NCI-H2227 (cell line): ENCODE measurements around the gene SLAMF7.
A peak's percentile ranks its signal among the peaks of the same experiment; 100 is the strongest.
"Not testable (repeated sequence)": the region's sequence is repeated elsewhere in the genome, so short reads cannot be mapped to it uniquely, and the experiment has no call there.

Experiments used
- DNase-seq: peaks from one replicate; lab custom pipeline; 2025; ENCODE audit not compliant: unreplicated experiment; lab: John Stamatoyannopoulos, UW

SLAMF7 gene

DNA sequence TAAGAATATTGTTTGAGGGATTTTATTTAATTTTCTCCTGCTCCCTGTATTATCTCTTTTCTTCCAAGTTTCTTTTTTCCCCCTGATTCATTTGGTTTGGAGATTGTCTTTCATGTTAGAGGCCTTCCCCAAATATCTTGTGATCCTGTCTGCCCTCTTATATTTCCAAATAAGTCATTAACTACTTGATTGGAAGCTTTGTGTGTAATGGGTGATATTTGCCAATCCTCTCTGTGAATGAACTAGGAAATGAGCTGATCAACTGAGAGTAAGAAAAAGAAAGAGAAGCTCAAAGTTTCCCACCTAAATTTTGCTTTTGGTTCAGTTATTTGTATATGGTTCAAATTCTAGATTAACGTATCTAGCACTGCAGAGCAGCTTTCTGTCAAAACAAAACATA lies 33.3 kb downstream of the SLAMF7 start:
- no peak for DNase-seq

DNA sequence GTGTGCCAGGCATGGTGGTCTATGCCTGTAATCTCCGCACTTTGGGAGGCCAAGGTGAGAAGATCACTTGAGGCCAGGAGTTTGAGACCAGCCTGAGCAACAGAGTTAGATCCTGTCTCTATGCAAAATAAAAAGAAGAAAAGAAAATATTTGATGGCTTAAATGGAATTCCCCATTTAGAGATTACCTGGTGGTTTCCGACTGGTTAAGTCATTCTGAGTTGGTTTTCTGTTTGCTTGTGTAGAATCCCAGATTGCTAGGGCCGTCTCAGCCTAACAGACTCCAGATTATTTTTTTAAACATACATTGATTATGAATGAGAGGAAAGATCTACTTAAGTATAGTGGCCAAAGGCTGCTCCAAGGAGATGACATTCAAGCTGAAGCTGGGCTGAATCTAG lies 34.0 kb downstream of the SLAMF7 start:
- DNase-seq = no peak

DNA sequence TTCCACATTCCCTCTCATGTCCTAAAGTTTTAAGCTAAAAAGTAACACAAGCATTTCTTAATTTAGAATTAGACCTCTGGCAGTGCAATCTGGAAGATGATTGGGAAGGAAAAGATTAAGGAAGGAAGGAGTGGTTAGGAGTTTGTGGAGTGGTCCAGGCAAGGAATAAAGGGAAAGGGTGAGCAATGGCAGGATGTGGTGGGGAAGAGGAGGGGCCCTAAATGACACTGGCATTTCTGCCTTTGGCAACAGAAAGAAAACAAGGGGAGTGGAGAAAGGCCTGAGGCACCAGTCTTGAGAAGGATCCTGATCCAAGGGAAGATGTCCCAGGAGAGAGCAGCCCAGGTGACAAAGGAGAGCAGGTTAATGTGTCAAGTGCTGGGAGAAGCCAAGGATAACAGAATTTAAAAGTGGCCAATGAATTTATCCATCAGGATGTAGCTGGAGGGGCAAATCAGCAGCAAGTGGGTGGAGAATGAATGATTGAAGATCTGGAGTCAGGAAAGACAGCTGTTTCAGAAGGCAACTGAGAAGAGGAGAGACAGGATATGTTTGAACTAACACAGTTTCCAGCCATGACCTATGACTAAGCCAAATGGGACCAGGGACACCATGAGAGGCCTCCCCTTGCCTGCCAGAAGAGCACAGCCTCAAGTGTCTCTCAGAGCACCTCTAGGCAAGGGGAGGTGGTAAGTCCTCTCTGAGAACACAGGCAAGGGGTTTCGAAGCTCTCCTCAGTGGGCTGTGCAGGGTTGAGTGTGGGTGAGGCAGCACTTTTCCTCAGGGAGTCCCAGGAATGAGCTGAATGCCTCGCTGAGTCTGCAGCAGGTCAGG lies 36.1 kb downstream of the SLAMF7 start:
- DNase-seq = no peak

DNA sequence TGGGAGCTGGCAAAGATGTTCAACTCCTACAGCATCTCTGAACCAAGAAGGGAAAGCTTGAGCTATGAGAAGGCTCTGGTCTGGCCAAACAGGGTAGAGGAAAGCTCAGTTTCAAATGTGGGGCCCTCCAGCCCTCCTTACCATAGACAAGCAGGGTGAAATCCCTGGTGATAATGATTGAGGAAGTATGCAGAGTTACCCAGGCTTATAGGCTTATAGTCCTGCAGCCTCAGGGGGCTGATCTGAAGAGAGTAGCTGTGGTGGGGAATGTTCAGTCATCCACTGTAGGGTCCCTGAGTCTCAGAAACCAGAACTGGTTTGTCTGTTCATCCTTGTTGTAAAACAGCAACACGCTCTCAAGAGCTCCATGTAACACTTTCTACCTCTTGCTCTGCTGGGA lies 37.1 kb downstream of the SLAMF7 start:
- no peak for DNase-seq

DNA sequence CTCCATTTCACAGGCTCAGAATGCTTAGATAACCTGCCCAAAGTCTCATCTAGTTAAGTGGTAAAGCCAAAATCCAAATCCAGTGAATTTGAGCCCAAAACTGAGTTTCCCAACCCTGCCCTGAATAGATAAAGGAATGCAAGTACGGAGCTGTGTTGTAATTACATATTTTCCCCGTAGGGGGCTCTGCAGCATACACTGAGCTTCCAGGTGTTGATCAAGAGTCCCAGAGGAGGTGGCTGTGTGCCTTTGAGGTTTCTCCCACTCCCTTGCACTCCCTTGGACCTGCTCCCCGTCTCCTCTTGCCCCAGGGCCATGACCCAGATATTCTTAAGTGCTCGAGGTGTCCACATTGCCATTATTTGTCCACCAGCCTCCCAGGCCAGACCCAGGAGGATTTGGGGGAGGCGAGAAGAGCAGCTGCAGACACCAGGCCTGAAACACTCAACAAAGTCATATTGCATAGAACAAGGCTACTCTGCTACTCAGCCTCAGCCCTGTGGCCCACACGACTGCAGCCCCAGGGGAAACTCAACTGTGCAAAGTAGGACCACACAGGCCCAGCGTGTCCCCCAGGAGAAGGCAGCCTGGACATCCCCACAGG lies 38.5 kb downstream of the SLAMF7 start:
- peak; percentile 18 for DNase-seq

DNA sequence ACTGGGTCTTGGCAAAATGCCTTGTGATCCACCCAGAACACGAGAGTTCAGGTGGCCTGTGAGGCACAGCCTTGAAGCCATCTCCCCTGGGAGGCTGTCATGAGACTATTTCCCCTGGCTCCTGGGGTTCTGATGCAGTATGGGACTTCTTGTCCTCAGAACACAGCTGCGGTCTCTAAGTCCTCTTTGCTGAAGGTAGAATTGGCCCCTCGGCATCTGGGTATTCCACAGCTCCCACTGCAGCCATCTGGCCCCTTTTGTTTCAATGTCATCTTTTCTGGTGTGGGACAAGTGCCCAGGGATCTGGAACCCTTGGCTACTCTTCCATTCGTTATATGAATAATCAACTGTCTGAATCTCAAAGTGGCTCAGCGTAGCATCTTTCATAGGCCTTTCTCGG lies 39.9 kb downstream of the SLAMF7 start:
- DNase-seq = no peak

DNA sequence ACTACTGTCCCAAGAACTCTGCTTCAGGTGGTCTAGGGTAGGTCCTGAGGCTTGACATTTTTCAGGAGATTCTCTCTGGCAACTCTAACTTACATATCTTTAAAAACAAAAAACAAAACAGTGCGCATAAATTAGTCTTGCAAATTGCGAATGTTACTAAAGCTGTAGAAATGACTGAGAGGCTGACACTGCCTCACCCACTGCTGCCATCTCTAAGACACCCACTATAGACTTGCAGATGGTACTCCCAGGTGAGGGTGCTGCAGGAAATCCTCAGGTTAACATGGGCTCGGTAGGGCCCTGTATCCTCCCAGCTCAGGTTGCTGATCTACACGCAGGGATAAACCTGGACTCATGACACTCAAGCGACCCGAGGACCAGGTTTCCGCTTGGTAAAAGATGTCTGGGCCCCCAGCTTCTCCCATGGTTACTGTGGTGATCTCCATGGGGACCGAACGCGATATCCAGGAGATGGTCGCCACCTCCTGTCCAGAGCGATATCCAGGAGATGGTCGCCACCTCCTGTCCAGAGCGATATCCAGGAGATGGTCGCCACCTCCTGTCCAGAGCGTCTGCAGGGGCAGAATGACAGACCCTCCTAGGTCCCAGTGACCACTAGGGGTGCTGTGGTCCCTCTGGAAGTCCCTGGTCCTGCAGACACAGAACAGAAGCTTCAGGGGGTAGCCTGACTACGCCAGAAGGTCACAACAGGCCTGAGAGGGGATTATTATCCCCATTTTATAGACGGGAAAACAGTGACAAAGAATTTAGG lies 40.8 kb downstream of the SLAMF7 start:
- DNase-seq = no peak

DNA sequence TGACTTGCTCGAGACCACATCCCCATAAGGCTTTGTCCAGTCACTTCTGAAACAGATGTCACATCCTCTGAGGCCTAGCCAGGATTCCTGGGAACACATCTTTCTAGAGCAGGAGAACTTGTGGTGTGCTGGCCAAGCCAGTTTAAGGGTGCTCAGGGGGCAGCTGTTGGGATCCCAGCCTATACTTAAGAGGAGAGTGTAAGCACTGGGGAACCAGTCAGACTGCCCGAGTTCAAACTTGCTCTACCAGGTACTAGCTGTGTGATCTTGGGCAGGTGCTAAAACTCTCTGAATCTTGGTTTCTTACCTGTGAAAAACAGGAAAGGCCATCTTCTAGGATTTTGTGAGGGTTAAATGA lies 41.3 kb downstream of the SLAMF7 start:
- no peak for DNase-seq

DNA sequence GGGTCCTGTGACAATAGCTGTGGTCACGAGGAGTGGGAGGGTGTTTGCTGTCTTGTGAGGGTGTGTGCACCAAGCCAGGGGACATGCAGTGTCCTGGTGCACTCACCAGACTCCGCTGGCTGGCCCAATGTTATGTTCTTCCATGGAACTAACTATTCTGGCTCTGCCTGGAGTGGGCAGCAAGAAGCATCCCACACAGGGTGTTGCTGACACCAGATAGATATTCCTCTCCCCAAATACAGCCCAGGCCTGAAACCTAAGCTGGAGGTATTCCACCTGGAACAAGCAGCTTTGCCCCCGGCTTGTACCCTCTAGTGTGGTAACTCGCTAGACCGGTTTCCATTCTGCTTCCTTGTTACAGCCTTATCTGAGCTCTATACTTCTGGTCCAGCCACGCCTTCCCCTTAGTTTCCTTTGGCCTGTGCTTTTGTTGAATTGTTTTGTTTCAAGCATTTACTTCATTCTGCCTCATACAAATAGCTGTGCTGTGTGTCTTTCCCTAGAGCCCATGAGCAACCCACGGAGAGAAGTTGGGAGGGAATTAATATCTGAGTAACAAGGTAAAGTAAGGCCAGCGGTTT lies 42.2 kb downstream of the SLAMF7 start:
- no peak for DNase-seq

DNA sequence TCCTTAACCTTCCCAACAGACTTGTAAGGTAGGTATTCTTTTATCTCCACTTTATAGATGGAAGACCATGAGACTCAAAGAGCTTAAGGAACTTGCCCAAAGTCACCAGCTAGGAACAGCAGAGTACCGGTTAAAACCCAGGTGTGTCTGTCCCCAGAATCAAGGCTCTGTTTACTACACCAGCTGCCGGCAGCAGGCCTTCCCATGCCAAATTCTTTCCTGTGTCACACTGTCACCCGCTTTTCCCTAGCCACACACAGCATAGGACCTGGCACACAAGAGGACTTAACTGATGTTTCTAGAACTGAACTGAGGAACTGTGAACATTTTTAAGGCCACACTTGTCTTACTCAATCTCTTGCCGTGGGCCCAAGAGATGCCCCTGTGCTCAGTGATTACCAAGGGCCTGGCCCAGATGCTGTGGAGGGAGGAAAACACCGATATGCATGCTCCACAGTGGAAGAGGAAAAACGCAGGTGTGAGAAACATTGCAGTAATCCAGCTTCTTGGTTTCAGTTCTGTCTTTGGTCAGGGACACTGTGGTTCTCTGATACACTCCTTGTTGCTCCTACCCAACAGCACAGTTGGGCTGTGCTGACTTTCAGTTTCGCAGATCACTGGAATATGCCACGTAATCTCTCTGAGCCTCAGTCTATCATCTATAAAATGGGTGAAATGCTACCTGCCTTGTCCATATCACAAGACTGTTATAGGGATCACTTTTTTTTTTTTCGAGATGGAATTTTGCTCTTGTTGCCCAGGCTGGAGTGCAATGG lies 43.1 kb downstream of the SLAMF7 start:
- DNase-seq = no peak

DNA sequence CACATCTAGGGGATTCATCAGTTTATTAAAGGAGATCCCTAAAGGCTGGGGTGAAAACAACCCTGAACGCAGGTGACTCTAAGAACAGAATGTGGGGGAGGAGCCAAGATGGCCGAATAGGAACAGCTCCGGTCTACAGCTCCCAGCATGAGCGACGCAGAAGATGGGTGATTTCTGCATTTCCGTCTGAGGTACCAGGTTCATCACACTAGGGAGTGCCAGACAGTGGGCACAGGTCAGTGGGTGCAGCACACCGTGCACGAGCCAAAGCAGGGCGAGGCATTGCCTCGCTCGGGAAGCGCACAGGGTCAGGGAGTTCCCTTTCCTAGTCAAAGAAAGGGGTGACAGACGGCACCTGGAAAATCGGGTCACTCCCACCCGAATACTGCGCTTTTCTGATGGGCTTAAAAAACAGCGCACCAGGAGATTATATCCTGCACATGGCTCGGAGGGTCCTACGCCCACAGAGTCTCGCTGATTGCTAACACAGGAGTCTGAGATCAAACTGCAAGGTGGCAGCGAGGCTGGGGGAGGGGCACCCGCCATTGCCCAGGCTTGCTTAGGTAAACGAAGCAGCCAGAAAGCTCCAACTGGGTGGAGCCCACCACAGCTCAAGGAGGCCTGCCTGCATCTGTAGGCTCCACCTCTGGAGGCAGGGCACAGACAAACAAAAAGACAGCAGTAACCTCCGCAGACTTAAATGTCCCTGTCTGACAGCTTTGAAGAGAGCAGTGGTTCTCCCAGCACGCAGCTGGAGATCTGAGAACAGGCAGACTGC lies 44.1 kb downstream of the SLAMF7 start:
- DNase-seq = not testable (repeated sequence)

DNA sequence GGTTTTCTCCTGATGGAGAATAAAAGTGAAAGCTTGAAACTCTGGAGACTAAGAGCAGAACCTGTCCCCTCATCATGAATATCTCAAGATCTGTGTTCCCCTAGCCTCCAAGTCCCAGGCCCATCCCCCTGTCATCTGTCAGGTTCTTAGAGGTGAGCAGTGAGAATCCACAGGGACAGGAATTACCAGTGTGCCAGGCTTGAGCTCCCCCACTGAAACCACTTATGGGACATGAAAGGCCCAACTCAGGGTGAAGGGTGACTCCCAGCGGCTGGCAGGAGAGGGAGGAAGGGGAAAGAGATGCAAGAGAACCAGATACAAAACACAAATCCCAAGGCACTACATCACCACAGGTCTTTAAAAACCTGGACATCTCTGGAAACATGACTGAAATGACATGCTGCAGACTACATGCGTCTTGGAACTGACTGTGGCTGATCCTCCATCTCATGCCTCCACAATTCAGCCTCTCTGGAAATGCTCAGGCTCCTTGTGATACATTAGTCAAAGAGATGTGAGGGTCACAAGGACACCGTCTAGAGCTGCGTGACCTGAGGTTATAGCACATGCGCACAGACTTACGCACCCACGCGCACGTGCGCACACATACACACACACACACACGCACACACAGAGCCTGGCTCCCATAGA lies 50.1 kb downstream of the SLAMF7 start:
- DNase-seq = no peak

DNA sequence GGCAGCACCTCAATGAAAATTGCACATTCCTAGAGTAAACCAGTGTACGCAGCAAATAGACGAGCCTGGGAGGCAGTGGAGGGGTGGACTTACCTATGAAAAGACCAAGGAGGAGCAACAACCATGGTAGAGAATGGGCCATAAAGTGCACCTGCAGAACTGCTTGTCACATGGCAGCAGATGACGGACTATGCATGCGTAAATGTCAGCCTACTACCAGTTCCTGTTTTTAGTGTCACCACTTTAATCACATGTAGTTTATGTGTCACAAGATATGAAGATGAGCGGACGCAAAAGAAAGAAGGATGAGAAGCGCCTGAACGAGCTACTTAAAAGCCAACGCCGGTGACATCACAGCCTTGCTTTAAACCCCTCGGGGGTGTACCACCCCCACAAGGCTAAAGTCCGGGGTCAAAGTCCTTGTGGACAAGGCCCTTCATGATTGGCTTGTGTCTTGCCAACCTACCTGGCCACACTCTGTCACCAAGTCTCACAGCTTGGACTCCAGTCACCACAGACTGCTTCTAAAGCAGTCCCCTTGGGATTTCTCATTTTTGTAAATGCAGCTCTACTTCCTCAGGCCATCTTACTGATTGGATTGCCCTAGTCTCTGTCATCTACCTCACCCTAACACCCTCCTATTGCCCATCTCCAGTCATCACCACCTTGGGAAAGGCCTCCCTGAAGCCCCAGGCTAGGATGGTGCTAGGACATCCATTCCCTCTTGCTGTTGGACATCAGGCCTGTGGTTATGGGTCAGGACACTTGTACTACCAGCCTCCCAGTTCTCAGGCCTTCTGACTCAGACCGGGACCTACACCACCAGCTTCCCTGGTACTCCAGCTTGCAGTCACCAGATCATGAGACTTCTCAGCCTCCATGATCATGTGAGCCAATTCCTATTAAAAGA lies 50.9 kb downstream of the SLAMF7 start:
- DNase-seq = no peak

DNA sequence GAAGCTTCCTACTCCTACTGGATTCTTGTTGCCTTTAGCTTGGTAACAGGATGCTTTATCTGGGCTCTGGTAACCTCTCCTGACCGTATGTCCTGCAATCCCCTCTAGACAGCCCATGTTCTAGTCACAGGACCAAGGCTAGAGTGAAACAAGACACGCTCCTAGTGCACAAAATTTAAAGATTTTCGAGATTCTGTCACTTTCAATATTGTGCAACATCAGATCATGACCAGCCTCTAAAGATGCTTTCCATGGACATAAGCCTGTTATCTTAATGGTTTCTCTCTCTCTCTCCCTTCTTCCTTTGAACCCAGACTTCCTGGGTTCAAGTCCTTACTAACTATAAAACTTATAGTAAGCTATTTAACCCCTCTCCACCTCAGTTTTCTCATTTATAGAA lies 55.3 kb downstream of the SLAMF7 start:
- no peak for DNase-seq

DNA sequence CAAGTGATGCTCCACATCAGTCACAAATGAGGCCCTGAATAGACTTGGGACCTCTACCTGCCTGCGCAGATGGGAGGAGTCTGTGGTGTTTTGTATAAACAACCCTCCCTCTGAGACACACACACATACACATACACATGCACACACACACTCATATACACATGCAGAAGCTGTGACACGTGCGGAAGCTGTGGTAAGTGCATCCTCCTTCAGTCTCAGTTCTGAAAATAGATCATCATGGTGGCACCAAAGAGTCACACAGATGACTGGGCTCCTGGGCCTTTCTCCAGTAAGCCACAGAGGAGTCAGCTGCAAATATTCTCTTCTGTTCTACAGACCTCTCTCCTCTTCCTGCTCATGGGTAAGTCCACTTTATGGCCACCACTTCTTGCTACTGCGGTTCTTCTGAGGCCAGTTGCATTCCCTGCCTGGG lies 56.9 kb downstream of the SLAMF7 start, which contains the start of gene LY9:
Gene LY9 (plus strand): TSS at position 224 of the 433 bp plus-strand sequence. CDS start 14 bp downstream, at position 238.
- no peak for DNase-seq

DNA sequence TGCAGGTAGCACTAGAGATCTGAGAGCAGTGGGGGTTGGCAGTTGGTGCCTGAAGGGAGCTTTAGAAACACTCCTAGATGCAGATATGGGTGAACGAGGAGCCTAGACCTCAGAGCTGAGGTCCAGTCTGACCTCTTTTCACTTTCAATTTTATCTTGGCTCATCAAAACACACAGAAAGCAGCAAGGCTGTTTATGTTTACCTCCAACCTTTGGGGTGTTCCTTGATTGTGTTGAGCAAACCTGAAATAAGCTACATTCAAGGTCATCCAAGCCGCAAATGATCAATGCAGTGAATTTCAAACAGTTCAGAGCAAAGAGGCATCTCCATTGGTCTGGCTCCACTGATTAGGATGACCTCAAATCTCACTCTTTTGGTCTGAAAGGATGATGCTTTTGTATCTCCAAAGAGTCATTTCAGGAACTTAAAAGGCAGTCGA lies 58.2 kb downstream of the SLAMF7 start:
- no peak for DNase-seq

DNA sequence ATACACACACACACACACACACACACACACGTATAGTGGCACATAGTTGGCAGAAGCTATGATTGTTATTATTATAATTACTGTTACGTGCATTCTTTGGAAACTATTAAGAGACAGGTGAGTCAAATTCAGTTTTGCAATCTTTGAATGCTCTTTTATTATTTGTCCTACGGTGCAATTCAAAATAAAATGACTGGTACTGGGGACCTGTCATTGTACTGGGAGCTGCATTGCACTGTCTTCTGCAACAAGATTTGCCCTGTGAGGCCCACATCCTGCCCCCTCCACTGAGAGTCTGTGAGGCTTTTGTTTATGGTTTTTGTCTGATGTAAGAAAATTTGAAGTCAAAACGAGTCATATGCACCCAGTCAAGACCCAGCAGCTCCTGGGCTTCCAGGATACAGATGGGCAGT lies 58.8 kb downstream of the SLAMF7 start:
- DNase-seq = no peak

DNA sequence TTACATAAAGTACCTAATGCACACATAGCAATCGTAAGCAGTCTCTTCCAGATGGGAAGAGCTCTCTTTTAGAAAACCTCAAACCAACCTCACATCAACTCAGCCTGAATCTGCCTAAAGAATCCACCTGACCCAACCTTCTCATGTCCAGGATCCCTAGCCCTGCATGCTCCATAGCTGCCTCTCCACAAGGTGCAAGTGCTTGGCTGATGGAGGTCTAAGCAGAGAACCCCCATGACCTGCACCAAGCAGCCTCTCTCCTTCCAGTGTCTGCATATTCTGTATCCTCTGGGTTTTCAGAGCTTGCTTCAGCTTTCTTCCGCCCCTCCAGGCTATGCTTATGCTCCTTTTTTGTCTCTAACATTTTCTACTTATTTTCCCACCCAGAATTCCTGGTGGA lies 59.4 kb downstream of the SLAMF7 start:
- DNase-seq = no peak
